CD4-positive, alpha-beta memory T cell (primary cell): ENCODE measurements around the gene KCNQ1OT1. TPM values are rescaled to one million over a fixed set of nuclear protein-coding genes. Genes with fewer than 3 reads are reported as not detected.

ENCODE experiments used
- CTCF ChIA-PET: fragments of 350-600 bp; sonication (Branson Sonifier 250); formaldehyde crosslinking; loops from one replicate; lab custom pipeline; 2021; ENCODE audit warnings: inconsistent platforms; ENCODE audit not compliant: partially characterized antibody; lab: Charles Lee
- POLR2A ChIA-PET: fragments of 350-600 bp; sonication (Branson Sonifier 250); formaldehyde crosslinking; loops from one replicate; lab custom pipeline; 2021; ENCODE audit not compliant: partially characterized antibody; lab: Charles Lee
- DNase-seq, 5 donors: peaks; one replicate each; pipeline versions ENCODE4 v3.0.0 to v3.0.0-alpha.2; 2020 to 2022; ENCODE audit warnings: mixed read lengths in 1 of 5
- H3K27ac ChIP-seq: one replicate; pipeline ENCODE4 v1.7.0; 2013; ENCODE audit warnings: low read depth, low read length
- H3K27me3 ChIP-seq: 2 replicates; pipeline ENCODE4 v1.7.0; 2013; ENCODE audit warnings: mild to moderate bottlenecking, low read length, moderate library complexity; ENCODE audit not compliant: insufficient read depth
- H3K36me3 ChIP-seq: 2 replicates; pipeline ENCODE4 v1.7.0; 2013; ENCODE audit warnings: mild to moderate bottlenecking, low read length, moderate library complexity; ENCODE audit not compliant: insufficient read depth
- H3K4me1 ChIP-seq: 2 replicates; pipeline ENCODE4 v1.7.0; 2013; ENCODE audit warnings: mild to moderate bottlenecking, low read length, moderate library complexity; ENCODE audit not compliant: insufficient read depth
- H3K4me3 ChIP-seq, 2 donors: one replicate each; pipeline ENCODE4 v1.7.0; 2013; ENCODE audit warnings: low read length in 2 of 2, mild to moderate bottlenecking in 1 of 2
- H3K9me3 ChIP-seq, 2 donors: one replicate each; pipeline ENCODE4 v1.7.0; 2013; ENCODE audit warnings: low read length in 2 of 2, control low read depth in 1 of 2; ENCODE audit not compliant: control insufficient read depth in 1 of 2
- H3K27ac Mint-ChIP-seq, 7 donors: one replicate each; pipeline ENCODE4 v1.8.0; 2020 to 2021; ENCODE audit warnings: mixed read lengths in 7 of 7, mild to moderate bottlenecking in 6 of 7, inconsistent platforms in 3 of 7, moderate library complexity in 3 of 7
- H3K27me3 Mint-ChIP-seq, 2 donors: one replicate each; pipeline ENCODE4 v1.8.0; 2020 to 2021; ENCODE audit warnings: mixed read lengths in 2 of 2
- H3K36me3 Mint-ChIP-seq, 2 donors: one replicate each; pipeline ENCODE4 v1.8.0; 2020 to 2021; ENCODE audit warnings: mixed read lengths in 2 of 2, inconsistent platforms in 1 of 2, mild to moderate bottlenecking in 1 of 2
- H3K4me1 Mint-ChIP-seq, 4 donors: one replicate each; pipeline ENCODE4 v1.8.0; 2020 to 2021; ENCODE audit warnings: mixed read lengths in 4 of 4, mild to moderate bottlenecking in 1 of 4
- H3K4me3 Mint-ChIP-seq, 8 donors: one replicate each; pipeline ENCODE4 v1.8.0; 2020 to 2021; ENCODE audit warnings: mixed read lengths in 8 of 8, mild to moderate bottlenecking in 7 of 8, moderate library complexity in 6 of 8, inconsistent platforms in 3 of 8
- H3K9me3 Mint-ChIP-seq, 8 donors: one replicate each; pipeline ENCODE4 v1.8.0; 2020 to 2021; ENCODE audit warnings: mixed read lengths in 8 of 8, mild to moderate bottlenecking in 5 of 8, inconsistent platforms in 3 of 8, moderate library complexity in 1 of 8
- intact Hi-C: fragments of 100-400 bp; cut with micrococcal nuclease; formaldehyde crosslinking; loops from one replicate; pipeline ENCODE4 v1.15.1; 2023
- polyA plus RNA-seq, 2 donors: library from polyadenylated mRNA; unstranded; fragments of 300-500 nt; fragmentation: Illumina TruSeq; gene quantifications; one replicate each; pipeline ENCODE4 v1.2.3, GENCODE V29; 2021
- total RNA-seq, 2 experiments: library from RNA; stranded (reverse); gene quantifications; one replicate each; pipeline ENCODE4 v1.2.3, GENCODE V29; 2021

The KCNQ1OT1 gene
- total and polyA plus RNA-seq, 4 experiments from 2014 or later, result 0.03 to 0.38 (median 0.23) TPM

- intact Hi-C loops, result no loop called here
- POLR2A ChIA-PET, result no interaction called here
- CTCF ChIA-PET, result no interaction called here
- peaks cover 0 to 3% (median 0%) of the 10 kb centered on the region in 4 donors for H3K4me1 Mint-ChIP-seq
- no peak overlapping the region for H3K27ac ChIP-seq
- H3K4me3 Mint-ChIP-seq, result no peak overlapping the region
- no peak overlapping the region for H3K27ac Mint-ChIP-seq
- H3K27me3 Mint-ChIP-seq, result no peaks in the 10 kb centered on the region
- peaks cover 0 to 4% (median 0%) of the 10 kb centered on the region in 8 donors for H3K9me3 Mint-ChIP-seq
- no peak for DNase-seq
- H3K9me3 ChIP-seq, result no peaks in the 10 kb centered on the region
- no peaks in the 10 kb centered on the region for H3K36me3 Mint-ChIP-seq
- no peaks in the 10 kb centered on the region for H3K36me3 ChIP-seq
- H3K4me1 ChIP-seq, result no peaks in the 10 kb centered on the region
- no peaks in the 10 kb centered on the region for H3K27me3 ChIP-seq
- no peak overlapping the region for H3K4me3 ChIP-seq
Measured at GRCh38 chr11:2728663-2729332, 29.0 kb upstream of the KCNQ1OT1 start.

GRCh38 chr11:2728128-2728662 lies 28.4 kb upstream of the KCNQ1OT1 start:
- CTCF ChIA-PET, result no interaction called here

GRCh38 chr11:2726964-2727363 lies 27.2 kb upstream of the KCNQ1OT1 start:
- no peak overlapping the region for H3K27ac Mint-ChIP-seq

More at GRCh38 chr11:2728128-2728662, 28.4 kb upstream of the KCNQ1OT1 start:
- Mint-ChIP-seq H3K4me3 (no peak overlapping the region), H3K4me1 (peaks cover 0 to 3% (median 0%) of the 10 kb centered on the region in 4 donors), H3K27ac (no peak overlapping the region), H3K36me3 (no peaks in the 10 kb centered on the region), H3K27me3 (no peaks in the 10 kb centered on the region), H3K9me3 (peaks cover 0 to 4% (median 0%) of the 10 kb centered on the region in 8 donors)
- no peak for DNase-seq
- H3K9me3 ChIP-seq, result no peaks in the 10 kb centered on the region
- POLR2A ChIA-PET, result no interaction called here
- intact Hi-C loops, result no loop called here
- no peak overlapping the region for H3K4me3 ChIP-seq
- no peaks in the 10 kb centered on the region for H3K36me3 ChIP-seq
- H3K27me3 ChIP-seq, result no peaks in the 10 kb centered on the region
- no peak overlapping the region for H3K27ac ChIP-seq
- H3K4me1 ChIP-seq, result no peaks in the 10 kb centered on the region

GRCh38 chr11:2725368-2726300 lies 25.8 kb upstream of the KCNQ1OT1 start:
- H3K27me3 ChIP-seq, result no peaks in the 10 kb centered on the region
- H3K27ac ChIP-seq, result no peak overlapping the region
- CTCF ChIA-PET, result interaction anchor here (0.6 kb wide), 1 partner anchor 140 kb away, joined by 3 read pairs; no protein-coding TSS in a partner anchor
- Mint-ChIP-seq H3K4me3 (no peak overlapping the region), H3K4me1 (peaks cover 0 to 3% (median 0%) of the 10 kb centered on the region in 4 donors), H3K9me3 (peaks cover 0 to 3% (median 0%) of the 10 kb centered on the region in 8 donors), H3K27me3 (no peaks in the 10 kb centered on the region), H3K27ac (no peak overlapping the region), H3K36me3 (no peaks in the 10 kb centered on the region)
- H3K4me1 ChIP-seq, result no peaks in the 10 kb centered on the region
- H3K36me3 ChIP-seq, result no peaks in the 10 kb centered on the region
- POLR2A ChIA-PET, result no interaction called here
- DNase-seq, result no peak
- no peaks in the 10 kb centered on the region for H3K9me3 ChIP-seq
- intact Hi-C loops, result no loop called here
- H3K4me3 ChIP-seq, result no peak overlapping the region

More at GRCh38 chr11:2726964-2727363, 27.2 kb upstream of the KCNQ1OT1 start:
- Histone ChIP-seq H3K4me3 (no peak overlapping the region), H3K36me3 (no peaks in the 10 kb centered on the region), H3K27ac (no peak overlapping the region), H3K27me3 (no peaks in the 10 kb centered on the region), H3K4me1 (no peaks in the 10 kb centered on the region), H3K9me3 (no peaks in the 10 kb centered on the region)
- Mint-ChIP-seq H3K36me3 (no peaks in the 10 kb centered on the region), H3K9me3 (peaks cover 0 to 4% (median 0%) of the 10 kb centered on the region in 8 donors), H3K27me3 (no peaks in the 10 kb centered on the region), H3K4me3 (no peak overlapping the region), H3K4me1 (peaks cover 0 to 3% (median 0%) of the 10 kb centered on the region in 4 donors)
- ChIA-PET POLR2A (no interaction called here), CTCF (no interaction called here)
- intact Hi-C loops, result no loop called here
- DNase-seq, result no peak

- no peaks in the 10 kb centered on the region for H3K9me3 Mint-ChIP-seq
- no peaks in the 10 kb centered on the region for H3K27me3 ChIP-seq
- no peak overlapping the region for H3K4me3 ChIP-seq
- no peak overlapping the region for H3K27ac Mint-ChIP-seq
- intact Hi-C loops, result no loop called here
- no peaks in the 10 kb centered on the region for H3K9me3 ChIP-seq
- H3K4me3 Mint-ChIP-seq, result no peak overlapping the region
- no peak for DNase-seq
- CTCF ChIA-PET, result interaction anchor here (0.6 kb wide), 1 partner anchor 141 kb away, joined by 3 read pairs; no protein-coding TSS in a partner anchor
- POLR2A ChIA-PET, result no interaction called here
- H3K4me1 Mint-ChIP-seq, result peaks cover 0 to 3% (median 0%) of the 10 kb centered on the region in 4 donors
- no peak overlapping the region for H3K27ac ChIP-seq
- no peaks in the 10 kb centered on the region for H3K4me1 ChIP-seq
- H3K27me3 Mint-ChIP-seq, result no peaks in the 10 kb centered on the region
- H3K36me3 Mint-ChIP-seq, result no peaks in the 10 kb centered on the region
- H3K36me3 ChIP-seq, result no peaks in the 10 kb centered on the region
Measured at GRCh38 chr11:2724653-2725367, 25.0 kb upstream of the KCNQ1OT1 start.

GRCh38 chr11:2724104-2724503 lies 24.3 kb upstream of the KCNQ1OT1 start:
- Mint-ChIP-seq H3K27ac (peak overlapping the region in 1 of 7 donors; percentile 38), H3K9me3 (no peaks in the 10 kb centered on the region), H3K4me3 (peak overlapping the region in 1 of 8 donors; percentile 27), H3K27me3 (no peaks in the 10 kb centered on the region), H3K4me1 (peaks cover 0 to 3% (median 0%) of the 10 kb centered on the region in 4 donors), H3K36me3 (no peaks in the 10 kb centered on the region)
- Histone ChIP-seq H3K36me3 (no peaks in the 10 kb centered on the region), H3K27ac (no peak overlapping the region), H3K4me3 (no peak overlapping the region), H3K9me3 (no peaks in the 10 kb centered on the region), H3K4me1 (no peaks in the 10 kb centered on the region), H3K27me3 (no peaks in the 10 kb centered on the region)
- intact Hi-C loops, result no loop called here
- no peak for DNase-seq
- POLR2A ChIA-PET, result no interaction called here
- CTCF ChIA-PET, result no interaction called here
